IMR-90 (cell line): ENCODE measurements around the gene STUM. TPM values are rescaled to one million over a fixed set of nuclear protein-coding genes. Genes with fewer than 3 reads are reported as not detected.

Experiments
- ATAC-seq: fragments of 200-7000 bp; cut with Tn5 transposase; 2 replicates; pipeline ENCODE4 v1.9.1; 2020; ENCODE audit warnings: low read depth, mild to moderate bottlenecking, moderate library complexity
- BruUV-seq: library from RNA; stranded (reverse); fragments of 400-500 nt; replicated peaks from 2 replicates; lab custom pipeline; 2021; lab: Mats Ljungman, UMichigan
- CTCF ChIA-PET: fragments of 300-600 bp; formaldehyde crosslinking; extraction: SDS; loops from one replicate; lab custom pipeline; 2021; ENCODE audit warnings: antibody characterized with exemption; lab: Yijun Ruan, JAX
- POLR2A ChIA-PET: fragments of 300-600 bp; sonication (Branson Sonifier 250); formaldehyde crosslinking; loops from one replicate; lab custom pipeline; 2022; ENCODE audit warnings: antibody characterized with exemption; ENCODE audit not compliant: unreplicated experiment; lab: Charles Lee
- DNase-seq: peaks from one replicate; pipeline ENCODE4 v3.0.0; 2013
- H2AFZ ChIP-seq: replicated peaks from 2 replicates; pipeline ENCODE3; 2013; ENCODE audit warnings: low read length, mild to moderate bottlenecking; ENCODE audit not compliant: poor library complexity
- H2AK5ac ChIP-seq: 2 replicates; pipeline ENCODE4 v1.6.1; 2013; ENCODE audit warnings: low read depth, low read length, inconsistent platforms
- H2AK9ac ChIP-seq: replicated peaks from 2 replicates; pipeline ENCODE3; 2013; ENCODE audit warnings: mild to moderate bottlenecking, low read depth, low read length, moderate library complexity; ENCODE audit not compliant: poor library complexity
- H2BK120ac ChIP-seq: 2 replicates; pipeline ENCODE4 v1.6.1; 2013; ENCODE audit warnings: low read depth, low read length, inconsistent platforms
- H2BK15ac ChIP-seq: 3 replicates; pipeline ENCODE4 v1.6.1; 2013; ENCODE audit warnings: low read depth, low read length, inconsistent platforms
- H2BK20ac ChIP-seq: 2 replicates; pipeline ENCODE4 v1.6.1; 2013; ENCODE audit warnings: low read depth, mild to moderate bottlenecking, inconsistent platforms, low read length, moderate library complexity
- H2BK5ac ChIP-seq: 2 replicates; pipeline ENCODE4 v1.6.1; 2013; ENCODE audit warnings: mild to moderate bottlenecking, low read depth, low read length, inconsistent platforms; ENCODE audit not compliant: poor library complexity, severe bottlenecking
- H3K14ac ChIP-seq: replicated peaks from 2 replicates; pipeline ENCODE4 v1.6.1; 2013; ENCODE audit warnings: low read depth, low read length, inconsistent platforms
- H3K18ac ChIP-seq: 2 replicates; pipeline ENCODE4 v1.6.1; 2013; ENCODE audit warnings: low read depth, low read length, control low read depth
- H3K23ac ChIP-seq: 2 replicates; pipeline ENCODE4 v1.6.1; 2013; ENCODE audit warnings: low read depth, low read length, inconsistent platforms
- H3K27ac ChIP-seq: 2 replicates; pipeline ENCODE4 v1.5.1; 2013; ENCODE audit warnings: mild to moderate bottlenecking, control low read depth, low read length; ENCODE audit not compliant: insufficient read depth
- H3K27me3 ChIP-seq: 2 replicates; pipeline ENCODE4 v1.6.1; 2013; ENCODE audit warnings: low read length; ENCODE audit not compliant: control insufficient read depth, insufficient read depth
- H3K36me3 ChIP-seq: 2 replicates; pipeline ENCODE4 v1.6.1; 2013; ENCODE audit warnings: low read length, mixed read lengths; ENCODE audit not compliant: control insufficient read depth, insufficient read depth
- H3K4ac ChIP-seq: 2 replicates; pipeline ENCODE4 v1.6.1; 2013; ENCODE audit warnings: low read depth, low read length, inconsistent platforms
- H3K4me1 ChIP-seq: 2 replicates; pipeline ENCODE4 v1.6.1; 2013; ENCODE audit warnings: low read length, mixed read lengths; ENCODE audit not compliant: control insufficient read depth, insufficient read depth
- H3K4me2 ChIP-seq: 2 replicates; pipeline ENCODE4 v1.6.1; 2013; ENCODE audit warnings: low read depth, mild to moderate bottlenecking, control low read depth, low read length, moderate library complexity
- H3K4me3 ChIP-seq: 2 replicates; pipeline ENCODE4 v1.5.1; 2013; ENCODE audit warnings: low read depth, mild to moderate bottlenecking, control low read depth, low read length, moderate library complexity; ENCODE audit not compliant: insufficient read depth
- H3K56ac ChIP-seq: 2 replicates; pipeline ENCODE4 v1.6.1; 2013; ENCODE audit warnings: low read length, inconsistent platforms; ENCODE audit not compliant: insufficient read depth; ENCODE audit errors: extremely low read depth
- H3K79me1 ChIP-seq, 2 experiments: 2 replicates each; pipeline ENCODE4 v1.6.1; 2013; ENCODE audit warnings: low read length in 2 of 2, inconsistent platforms in 1 of 2, low read depth in 1 of 2
- H3K9ac ChIP-seq: 2 replicates; pipeline ENCODE4 v1.6.1; 2013; ENCODE audit warnings: low read depth, low read length, control low read depth
- H3K9me1 ChIP-seq: 2 replicates; pipeline ENCODE4 v1.6.1; 2013; ENCODE audit warnings: low read length, inconsistent platforms; ENCODE audit not compliant: insufficient read depth
- H3K9me3 ChIP-seq: 2 replicates; pipeline ENCODE4 v1.6.1; 2013; ENCODE audit warnings: low read length; ENCODE audit not compliant: control insufficient read depth, insufficient read depth
- H4K20me1 ChIP-seq: 2 replicates; pipeline ENCODE4 v1.6.1; 2013; ENCODE audit warnings: low read length, inconsistent platforms; ENCODE audit not compliant: insufficient read depth
- H4K5ac ChIP-seq: 2 replicates; pipeline ENCODE4 v1.6.1; 2013; ENCODE audit warnings: mild to moderate bottlenecking, low read depth, low read length, control low read depth
- H4K8ac ChIP-seq, 2 experiments: 2 replicates each; pipeline ENCODE4 v1.6.1; 2013; ENCODE audit warnings: low read depth in 2 of 2, low read length in 2 of 2, control low read depth in 1 of 2, inconsistent platforms in 1 of 2
- H4K91ac ChIP-seq: 2 replicates; pipeline ENCODE4 v1.6.1; 2013; ENCODE audit warnings: low read depth, low read length, inconsistent platforms; ENCODE audit not compliant: insufficient read depth
- BHLHE40 ChIP-seq: fragments of 150-350 bp; IDR thresholded peaks from 2 replicates; pipeline ENCODE4 v1.6.1; 2016; ENCODE audit warnings: mild to moderate bottlenecking, low read depth, low read length
- CEBPB ChIP-seq: IDR thresholded peaks from 2 replicates; pipeline ENCODE4 v1.6.1; 2012; ENCODE audit warnings: low read depth, low read length, improper control_type of control experiment
- CHD1 ChIP-seq: IDR thresholded peaks from 2 replicates; pipeline ENCODE4 v1.6.1; 2012; ENCODE audit warnings: low read depth, low read length, improper control_type of control experiment
- CTCF ChIP-seq: conservative IDR thresholded peaks from 2 replicates; pipeline ENCODE4 v1.5.1; 2012; ENCODE audit warnings: mild to moderate bottlenecking, low read depth, low read length, improper control_type of control experiment
- ELK1 ChIP-seq: fragments of 150-350 bp; IDR thresholded peaks from 2 replicates; pipeline ENCODE4 v1.6.1; 2016; ENCODE audit warnings: low read depth, mild to moderate bottlenecking, low read length, moderate library complexity, borderline replicate concordance
- FOS ChIP-seq: fragments of 150-350 bp; IDR thresholded peaks from 2 replicates; pipeline ENCODE4 v1.6.1; 2016; ENCODE audit warnings: low read depth, low read length
- MAFK ChIP-seq: IDR thresholded peaks from 2 replicates; pipeline ENCODE4 v1.6.1; 2012; ENCODE audit warnings: low read depth, low read length, improper control_type of control experiment
- MAZ ChIP-seq: IDR thresholded peaks from 2 replicates; pipeline ENCODE4 v1.6.1; 2012; ENCODE audit warnings: low read depth, mild to moderate bottlenecking, low read length, improper control_type of control experiment, moderate library complexity, borderline replicate concordance
- MXI1 ChIP-seq: IDR thresholded peaks from 2 replicates; pipeline ENCODE4 v1.6.1; 2012; ENCODE audit warnings: low read depth, mild to moderate bottlenecking, low read length, moderate library complexity, borderline replicate concordance
- NFE2L2 ChIP-seq: fragments of 150-350 bp; IDR thresholded peaks from 2 replicates; pipeline ENCODE4 v1.6.1; 2016; ENCODE audit warnings: low read depth, mild to moderate bottlenecking, low read length
- POLR2A ChIP-seq: IDR thresholded peaks from 2 replicates; pipeline ENCODE4 v1.6.1; 2012; ENCODE audit warnings: mild to moderate bottlenecking, low read depth, low read length
- RAD21 ChIP-seq: IDR thresholded peaks from 2 replicates; pipeline ENCODE4 v1.6.1; 2012; ENCODE audit warnings: low read length, improper control_type of control experiment
- RCOR1 ChIP-seq: IDR thresholded peaks from 2 replicates; pipeline ENCODE4 v1.6.1; 2012; ENCODE audit warnings: mild to moderate bottlenecking, low read length, improper control_type of control experiment; ENCODE audit not compliant: insufficient replicate concordance
- SMC3 ChIP-seq: fragments of 150-350 bp; IDR thresholded peaks from 2 replicates; pipeline ENCODE4 v1.6.1; 2016; ENCODE audit warnings: low read depth, mild to moderate bottlenecking, antibody characterized with exemption, low read length, moderate library complexity
- USF2 ChIP-seq: fragments of 150-350 bp; IDR thresholded peaks from 2 replicates; pipeline ENCODE4 v1.6.1; 2017; ENCODE audit warnings: mild to moderate bottlenecking, antibody characterized with exemption, low read length, low read depth
- WGBS, 2 experiments: methylation state at CpG; one replicate each; pipeline versions ENCODE4 v1.1.5 to v1.1.7; 2013; ENCODE audit warnings: missing lambda C conversion rate in 2 of 2; ENCODE audit not compliant: insufficient read length in 1 of 2; ENCODE audit errors: extremely low coverage in 2 of 2; 5-methylcytosine and 5-hydroxymethylcytosine counted together
- dilution Hi-C: fragments of 300-500 bp; cut with HindIII; formaldehyde crosslinking; loops from one replicate; pipeline ENCODE4 v1.14.3; 2018; ENCODE audit warnings: low sequenced_read_pairs; ENCODE audit not compliant: unreplicated experiment
- in situ Hi-C: fragments of 300-500 bp; cut with MboI; formaldehyde crosslinking; loops from 3 replicates; pipeline ENCODE4 v1.14.3; 2019; ENCODE audit warnings: low sequenced_read_pairs, inconsistent platforms, mixed read lengths
- intact Hi-C: fragments of 100-400 bp; cut with micrococcal nuclease; formaldehyde crosslinking; loops from 2 replicates; pipeline ENCODE4 v1.10.0; 2022
- polyA plus RNA-seq, 3 experiments: library from polyadenylated mRNA; depleted of rRNA; stranded (reverse); fragments of >200 nt; gene quantifications; 2 replicates each; pipeline ENCODE4 v1.2.3, GENCODE V29; 2012; ENCODE audit warnings: low replicate concordance in 1 of 3
- total RNA-seq: library from RNA; depleted of rRNA; stranded (reverse); fragments of >200 nt; gene quantifications from 2 replicates; pipeline ENCODE4 v1.2.3, GENCODE V29; 2012

STUM gene
- total and polyA plus RNA-seq, 2 of the 4 experiments (the other 2 are of a cell fraction) = not detected

- intact Hi-C loops = no loop called here
- Histone ChIP-seq H3K4me2 (peak overlapping the region; percentile 57; the same call in 1 of the 2 replicates), H3K79me1 (peaks cover 0 to 8% of the 10 kb centered on the region in 2 experiments; a peak in 2 of 4 replicates), H3K56ac (no peak overlapping the region), H3K27me3 (no peaks in the 10 kb centered on the region), H3K27ac (no peak overlapping the region), H3K18ac (no peak overlapping the region), H3K4ac (peak overlapping the region; percentile 59; the same call in 1 of the 2 replicates), H2BK5ac (no peak overlapping the region), H3K36me3 (no peaks in the 10 kb centered on the region), H3K4me1 (peaks cover 24% of the 10 kb centered on the region), H3K23ac (no peak overlapping the region), H2BK120ac (no peak overlapping the region), H3K9me1 (peaks cover 23% of the 10 kb centered on the region), H4K8ac (no peak overlapping the region), H2AK5ac (no peak overlapping the region), H4K91ac (no peak overlapping the region), H2AFZ (peak overlapping the region; percentile 29), H4K5ac (no peak overlapping the region), H4K20me1 (no peaks in the 10 kb centered on the region), H2AK9ac (peak overlapping the region; percentile 51), H2BK15ac (no peak overlapping the region; the same call in 2 of the 3 replicates), H2BK20ac (no peak overlapping the region), H3K9me3 (no peaks in the 10 kb centered on the region), H3K9ac (no peak overlapping the region), H3K14ac (peak overlapping the region; percentile 26; the same call in 1 of the 2 replicates), H3K4me3 (no peak overlapping the region)
- ATAC-seq (peak; percentile 55), DNase-seq (peak; percentile 92)
- POLR2A ChIA-PET = no interaction called here
- no TSS peak for BruUV-seq
- dilution Hi-C loops = no loop called here
- CTCF ChIA-PET = no interaction called here
- 27% methylated on average over 3 of the region's 12 CpGs; no CpG with 5 or more reads in 1 of the 2 experiments for WGBS, 2 experiments
- in situ Hi-C loops = no loop called here
- peak; percentile 52; the same call in 1 of the 2 replicates for TF ChIP-seq CEBPB
- TF ChIP-seq BHLHE40 = no peak
- TF ChIP-seq SMC3 = no peak
- TF ChIP-seq CTCF = no peak
- no peak for TF ChIP-seq RAD21
- TF ChIP-seq MAZ = 0 out of 2 replicates have a peak, but pooled peaks have one; percentile 35
- no peak for TF ChIP-seq POLR2A
- no peak for TF ChIP-seq ELK1
- no peak for TF ChIP-seq USF2
- 0 out of 2 replicates have a peak, but pooled peaks have one; percentile 30 for TF ChIP-seq NFE2L2
- TF ChIP-seq MAFK = peak; percentile 77
- peak; percentile 33; the same call in 1 of the 2 replicates for TF ChIP-seq FOS
- no peak for TF ChIP-seq MXI1
- TF ChIP-seq CHD1 = no peak
- no peak for TF ChIP-seq RCOR1
Observed at GRCh38 chr1:226656601-226657277, 108.2 kb downstream of the STUM start.
